ENCODE results near the gene ATAD3C.

ATAD3C gene

DNA sequence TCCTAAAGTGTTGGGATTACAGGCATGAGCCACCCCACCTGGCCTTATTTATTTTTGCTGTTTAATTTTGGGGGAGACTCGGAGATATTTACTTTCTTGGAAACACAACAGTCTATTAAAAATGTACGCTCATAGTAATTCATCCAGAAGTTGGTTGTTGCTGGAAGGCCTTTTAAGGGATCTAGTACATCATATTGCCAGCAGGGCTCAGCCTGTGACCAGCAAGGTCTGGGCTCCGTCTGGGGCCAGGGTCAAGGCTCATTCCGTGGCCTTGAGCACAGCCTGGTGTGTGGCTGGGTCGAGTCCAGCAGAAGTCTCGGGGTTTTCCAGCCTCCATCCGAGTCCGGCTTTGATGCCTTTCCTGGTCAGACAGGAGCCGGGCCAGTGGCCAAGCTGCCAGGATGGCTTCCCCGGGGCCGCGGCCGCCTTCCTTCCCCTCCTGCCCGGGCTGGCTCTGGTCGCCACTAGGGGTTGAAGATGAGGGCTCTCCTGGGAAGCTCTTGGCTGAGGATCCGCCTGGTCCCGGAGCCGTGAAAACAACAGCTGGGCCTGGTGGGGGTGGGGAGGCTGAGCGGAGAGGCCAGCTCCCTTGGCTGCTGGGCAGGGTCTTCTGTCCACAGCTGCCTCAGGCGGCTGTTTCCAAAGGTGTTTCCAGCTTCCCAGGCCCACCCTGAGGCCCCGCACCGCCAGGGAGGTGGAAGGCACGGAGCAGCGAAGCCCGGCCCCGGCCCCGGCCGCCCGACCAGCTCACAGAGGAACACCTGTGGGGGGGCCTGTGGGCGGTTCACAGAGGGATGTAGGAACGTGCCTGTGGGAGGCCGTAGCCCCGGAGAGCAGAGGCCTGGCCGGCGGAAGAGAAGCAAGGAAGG lies 19.1 kb upstream of the ATAD3C start:
- H3K27ac ChIP-seq: peak overlapping the region; percentile 50
- DNase-seq (ENCODE audit: low read depth, low spot score): no peak

DNA sequence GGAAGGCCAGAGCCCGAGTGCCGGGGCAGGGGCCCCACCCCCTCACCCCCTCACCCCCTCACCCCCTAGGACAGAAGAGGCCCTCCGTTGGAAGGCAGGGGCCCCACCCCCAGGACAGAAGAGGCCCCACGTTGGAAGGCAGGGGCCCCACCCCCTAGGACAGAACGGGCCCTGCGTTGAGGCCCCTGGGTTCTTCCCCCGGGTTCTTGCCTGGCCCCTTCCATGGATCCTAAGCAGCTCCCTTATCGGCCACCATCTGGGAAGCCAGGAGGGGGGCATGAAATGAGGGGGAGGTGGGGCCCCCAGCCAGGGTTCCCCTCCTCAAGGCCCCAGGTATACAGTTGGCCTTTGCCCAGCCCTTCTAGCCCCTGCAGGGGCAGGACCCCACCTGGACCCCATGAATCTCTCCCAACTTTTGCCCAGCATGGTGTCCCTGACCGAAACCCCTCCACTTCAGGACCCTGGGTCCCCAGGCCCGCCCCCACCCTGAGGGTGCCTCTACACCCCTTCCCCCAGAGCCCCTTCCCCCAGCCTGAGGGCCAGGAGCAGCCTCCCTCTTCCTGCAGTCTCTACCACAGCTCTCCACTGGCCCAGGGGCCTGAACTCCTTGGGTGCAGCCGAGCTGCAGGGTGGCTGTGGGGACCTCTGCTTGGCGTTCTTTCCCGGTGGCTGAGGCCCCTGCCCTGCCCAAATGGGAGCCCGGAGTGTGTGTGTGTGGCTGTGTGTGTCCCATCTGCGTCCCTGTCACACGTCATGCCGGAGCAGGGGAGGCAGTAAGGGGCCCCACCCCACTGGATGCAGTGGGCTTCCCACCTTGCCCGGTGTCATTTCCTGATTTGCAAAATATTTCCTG lies 18.3 kb upstream of the ATAD3C start:
- no peak for DNase-seq (ENCODE audit: low read depth, low spot score)
- peak overlapping the region; percentile 50 for H3K27ac ChIP-seq

DNA sequence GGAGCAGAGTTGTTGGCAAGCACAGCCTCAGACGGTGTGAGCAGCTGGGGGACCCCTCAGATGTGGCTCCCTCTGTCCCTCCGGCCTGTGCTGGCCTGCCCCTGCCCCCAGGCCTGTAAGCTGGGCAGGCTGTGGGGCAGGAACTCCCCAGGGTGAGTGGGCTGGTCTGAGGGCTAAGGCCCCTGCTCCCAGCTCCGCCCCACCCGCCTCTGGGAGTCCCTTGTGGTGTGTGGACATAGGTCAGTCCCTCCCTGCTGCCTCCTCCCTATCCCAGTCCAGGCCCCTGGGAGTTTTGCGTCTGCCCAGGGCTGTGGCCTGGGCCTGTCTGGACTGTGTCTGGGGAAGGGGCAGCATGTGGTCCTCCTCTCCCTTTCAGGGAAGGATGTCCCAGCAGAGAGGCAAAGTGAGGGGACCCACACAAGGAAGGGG lies 17.6 kb upstream of the ATAD3C start:
- DNase-seq (ENCODE audit: low read depth, low spot score): no peak
- peak overlapping the region; percentile 50 for H3K27ac ChIP-seq

DNA sequence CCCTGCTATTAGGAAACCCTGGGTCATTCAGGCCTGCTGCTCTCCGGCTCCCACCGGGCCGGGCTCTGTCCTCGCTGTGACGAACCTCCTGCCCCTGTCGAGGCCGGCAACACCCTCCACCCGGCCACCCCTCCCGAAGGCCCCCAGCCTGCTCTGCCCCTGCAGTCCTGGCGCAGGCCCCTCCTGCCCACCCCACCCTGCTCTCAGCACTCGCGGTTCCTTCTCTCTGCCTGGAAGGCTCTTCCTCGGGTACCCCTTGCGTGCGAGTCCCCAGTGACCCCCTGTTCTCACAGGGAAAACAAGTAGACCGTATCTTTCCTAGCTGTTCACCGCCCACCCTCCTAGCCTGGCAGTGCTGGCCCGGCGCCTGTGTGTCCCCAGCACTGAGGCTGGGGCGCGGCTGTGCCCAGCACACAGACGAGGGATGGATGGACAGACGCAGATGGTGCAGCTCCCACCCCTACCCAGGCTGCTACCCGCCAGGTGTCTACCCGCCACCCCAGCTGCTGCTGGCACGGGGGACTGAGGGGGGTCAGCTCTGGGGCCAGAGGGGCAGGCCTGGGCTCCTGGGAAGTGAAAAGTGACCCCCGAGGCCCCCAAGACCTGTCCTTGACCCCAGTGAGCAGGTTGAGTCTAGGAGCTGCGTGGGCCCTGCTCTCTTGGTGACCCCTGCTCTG lies 17.1 kb upstream of the ATAD3C start:
- peak overlapping the region; percentile 93 for H3K27ac ChIP-seq
- no peak for DNase-seq (ENCODE audit: low read depth, low spot score)

DNA sequence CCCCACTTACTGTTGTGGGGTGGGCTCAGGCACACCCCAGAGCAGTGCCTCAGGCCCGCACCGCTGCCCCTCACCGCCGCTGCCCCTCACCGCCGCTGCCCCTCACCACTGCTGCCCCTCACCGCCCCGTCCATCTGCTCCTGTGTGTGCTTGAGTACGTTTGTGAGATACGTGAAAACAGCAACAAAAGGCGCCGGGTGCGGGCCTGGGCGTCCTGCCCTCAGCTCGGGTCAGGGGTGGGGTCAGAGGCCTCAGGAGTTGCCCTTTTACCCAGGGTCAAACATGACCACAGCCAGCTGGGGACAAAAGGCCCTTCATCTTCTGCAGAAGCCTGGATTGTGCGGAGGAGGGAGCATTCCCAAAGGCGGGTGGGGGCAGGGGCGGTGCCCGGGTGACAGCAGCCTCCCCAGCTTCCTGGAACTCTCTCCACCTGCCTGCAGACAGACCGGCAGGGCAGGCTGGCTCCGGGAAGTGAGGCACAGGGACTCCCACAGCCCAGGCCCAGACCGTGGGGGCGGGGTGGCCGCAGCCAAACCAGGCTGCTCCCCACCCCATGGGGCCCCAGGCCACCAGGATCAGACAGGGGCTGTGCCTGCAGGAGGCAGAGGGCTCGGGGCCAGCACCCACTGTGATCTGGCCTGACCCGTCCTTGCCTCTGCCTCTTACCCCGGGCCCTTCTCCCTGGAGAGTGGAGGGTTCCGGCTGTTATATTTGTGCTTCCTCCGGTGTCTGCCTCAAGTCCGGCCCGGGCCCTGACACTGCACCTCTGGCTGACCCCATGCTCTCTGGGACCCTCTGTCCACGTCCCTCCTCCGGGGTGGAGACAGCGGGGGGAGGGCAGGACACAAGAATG lies 16.3 kb upstream of the ATAD3C start:
- H3K27ac ChIP-seq: peak overlapping the region; percentile 93
- no peak for DNase-seq (ENCODE audit: low read depth, low spot score)

DNA sequence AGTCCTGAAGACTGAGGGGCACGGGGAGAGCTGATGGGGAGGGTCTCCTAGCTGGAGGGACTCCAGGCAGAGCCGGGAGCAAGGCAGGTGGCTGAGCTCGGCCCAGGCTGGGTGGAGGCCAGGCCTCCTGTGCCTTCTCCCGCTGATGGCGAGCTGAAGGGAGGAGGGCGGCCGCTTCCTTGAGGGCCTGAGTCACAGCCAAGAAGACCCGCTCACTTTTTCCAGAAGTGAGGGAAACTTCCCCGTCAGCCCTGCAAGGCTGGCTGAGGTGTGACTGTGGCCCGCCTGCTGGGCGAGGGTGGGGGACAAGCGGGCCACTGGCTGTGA lies 15.7 kb upstream of the ATAD3C start:
- DNase-seq (ENCODE audit: low read depth, low spot score): no peak
- H3K27ac ChIP-seq: peak overlapping the region; percentile 93

DNA sequence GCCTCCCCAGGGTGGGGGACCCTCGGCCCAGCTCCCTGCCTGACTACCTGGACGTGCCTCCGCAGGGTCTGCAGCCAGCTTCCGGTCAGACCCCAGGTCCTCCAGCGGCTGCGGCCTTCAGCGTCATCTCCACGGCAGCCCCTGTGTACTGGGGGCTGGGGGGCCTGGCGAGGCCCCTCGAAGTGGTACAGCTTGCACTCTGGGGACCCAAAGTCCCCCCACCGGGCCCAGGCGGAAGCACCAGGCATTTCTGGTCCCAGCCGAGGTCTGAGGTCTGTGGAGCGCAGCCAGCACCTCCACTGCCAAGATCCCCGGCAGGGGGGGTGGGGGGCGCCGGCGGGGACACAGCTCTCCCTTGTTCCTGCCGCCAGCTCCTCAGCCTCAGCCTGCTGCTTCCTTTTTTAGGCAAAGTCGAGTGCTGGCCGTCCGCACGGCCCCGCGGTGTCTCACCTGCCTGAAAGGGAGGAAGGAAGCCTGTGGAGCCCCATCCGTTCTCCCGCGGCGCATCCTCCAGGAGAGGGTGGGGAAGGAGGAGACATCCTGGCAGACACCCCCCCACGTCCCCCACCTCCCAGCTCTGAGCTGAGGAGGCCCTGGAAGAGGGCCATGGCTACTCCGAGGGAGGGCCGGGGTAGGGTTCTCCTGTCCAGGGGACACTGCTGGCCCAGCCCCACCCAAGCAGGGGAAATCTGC lies 15.2 kb upstream of the ATAD3C start:
- no peak for DNase-seq (ENCODE audit: low read depth, low spot score)

DNA sequence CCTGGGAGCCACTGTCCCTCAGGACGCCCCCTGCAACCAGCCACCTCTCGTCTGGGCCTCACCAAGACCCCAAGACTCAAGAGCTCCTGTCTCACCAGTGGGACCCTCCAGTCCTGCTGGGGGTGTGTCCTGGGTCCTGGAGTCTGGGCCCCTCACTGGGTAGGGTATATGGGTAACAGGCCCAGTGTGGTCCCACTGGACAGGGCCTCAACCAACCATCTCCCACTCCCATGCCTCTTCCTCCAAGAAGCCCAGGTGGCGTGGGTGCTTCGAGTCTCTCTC lies 14.7 kb upstream of the ATAD3C start:
- DNase-seq (ENCODE audit: low read depth, low spot score): no peak
- H3K27ac ChIP-seq: peak overlapping the region; percentile 93

More for the DNA sequence above, 15.2 kb upstream of the ATAD3C start:
- H3K27ac ChIP-seq: peak overlapping the region; percentile 93

DNA sequence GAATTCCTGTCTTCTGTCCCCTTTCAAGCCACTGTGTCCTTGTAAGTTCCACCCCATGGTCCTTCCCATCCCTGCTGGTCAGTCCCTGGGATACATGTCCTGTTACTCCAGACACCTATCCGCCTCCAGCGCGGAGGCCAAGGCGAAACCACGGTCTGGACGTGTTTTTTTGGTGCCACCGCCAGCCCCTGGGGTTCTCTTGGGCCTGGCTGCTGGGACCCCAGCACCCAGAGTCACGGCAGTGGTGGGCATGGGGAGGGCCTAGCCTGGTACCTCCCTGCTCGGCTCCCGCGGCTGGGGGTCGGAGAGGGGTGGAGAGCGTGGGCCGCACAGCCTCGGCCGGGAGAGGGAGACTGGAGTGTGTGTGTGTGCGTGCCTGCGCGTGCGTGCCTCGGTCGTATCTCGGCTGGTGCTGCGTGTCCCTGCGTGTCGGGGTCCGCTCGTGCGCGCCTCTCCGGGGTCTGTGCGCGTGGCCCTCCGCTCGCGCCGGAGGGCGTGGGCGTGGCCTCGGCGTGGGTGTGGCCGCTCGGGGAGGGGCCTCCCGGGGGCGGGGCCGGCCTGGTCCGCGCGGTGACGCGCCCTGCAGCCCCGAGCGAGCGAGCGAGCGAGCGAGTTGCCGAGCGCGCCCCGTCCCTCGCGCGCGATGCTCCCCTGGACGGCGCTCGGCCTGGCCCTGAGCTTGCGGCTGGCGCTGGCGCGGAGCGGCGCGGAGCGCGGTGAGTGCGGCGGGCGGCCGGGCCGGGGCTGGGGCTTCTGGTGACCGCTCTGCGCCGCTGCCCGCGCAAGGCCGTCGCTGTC lies 14.2 kb upstream of the ATAD3C start, which contains the start of gene VWA1:
VWA1 (plus strand) TSS at position 585 of the 798 bp plus-strand sequence; CDS start at position 644, 59 bp downstream.
- H3K27ac ChIP-seq: peak within 1 kb of the TSS; percentile 93
- no peak for DNase-seq (ENCODE audit: low read depth, low spot score)

DNA sequence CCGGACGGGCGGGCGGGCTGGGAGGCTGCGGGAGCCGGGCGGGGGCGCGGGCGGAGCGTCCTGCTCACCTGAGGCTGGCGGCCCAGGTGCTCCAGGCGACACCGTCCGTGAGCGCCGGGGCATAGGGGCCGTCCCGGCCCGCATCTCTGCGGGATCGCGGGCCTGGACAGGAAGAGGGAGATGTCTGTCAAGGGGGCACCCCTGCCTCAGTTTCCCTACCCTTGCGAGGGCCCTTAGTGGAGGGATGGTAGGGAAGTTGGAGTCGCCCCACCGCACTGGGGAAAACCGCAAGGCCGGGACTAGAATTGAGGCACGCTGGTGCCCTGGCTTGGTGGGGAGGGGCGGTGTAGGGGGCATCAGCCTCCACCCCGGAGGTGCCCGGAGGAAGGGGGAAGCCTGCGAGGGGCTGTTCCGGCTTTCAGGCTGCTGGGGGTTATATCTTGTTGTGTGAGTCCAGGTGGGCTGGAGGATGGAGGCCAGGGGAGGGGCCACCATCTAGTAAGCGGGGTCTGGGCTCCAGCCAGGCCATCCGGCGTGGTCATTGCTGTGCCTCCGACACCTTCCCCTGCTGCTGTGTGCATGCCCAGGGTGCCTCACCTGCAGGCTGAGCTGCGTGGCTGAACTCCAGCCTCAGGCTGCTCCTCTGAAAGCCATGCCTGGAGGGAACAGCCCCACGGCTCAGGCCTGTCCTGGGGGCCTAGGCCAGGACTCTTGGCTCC lies 13.4 kb upstream of the ATAD3C start:
- no peak overlapping the region for H3K27ac ChIP-seq
- DNase-seq (ENCODE audit: low read depth, low spot score): no peak

DNA sequence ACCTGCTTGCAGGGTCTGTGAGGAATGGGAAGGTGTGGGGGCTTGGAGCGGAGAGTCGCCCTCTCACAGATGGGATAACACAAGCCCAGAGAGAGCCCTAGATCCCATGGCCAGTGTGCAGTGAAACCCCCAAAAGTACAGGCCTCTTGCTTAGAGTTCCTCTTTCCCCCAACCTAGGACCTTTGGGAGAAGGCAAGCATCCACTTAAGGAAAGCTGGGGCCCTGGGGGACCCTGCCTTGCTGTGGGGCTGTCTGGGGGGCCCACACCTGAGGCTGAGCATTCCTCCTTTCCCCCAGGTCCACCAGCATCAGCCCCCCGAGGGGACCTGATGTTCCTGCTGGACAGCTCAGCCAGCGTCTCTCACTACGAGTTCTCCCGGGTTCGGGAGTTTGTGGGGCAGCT lies 12.9 kb upstream of the ATAD3C start:
- no peak overlapping the region for H3K27ac ChIP-seq
- no peak for DNase-seq (ENCODE audit: low read depth, low spot score)

DNA sequence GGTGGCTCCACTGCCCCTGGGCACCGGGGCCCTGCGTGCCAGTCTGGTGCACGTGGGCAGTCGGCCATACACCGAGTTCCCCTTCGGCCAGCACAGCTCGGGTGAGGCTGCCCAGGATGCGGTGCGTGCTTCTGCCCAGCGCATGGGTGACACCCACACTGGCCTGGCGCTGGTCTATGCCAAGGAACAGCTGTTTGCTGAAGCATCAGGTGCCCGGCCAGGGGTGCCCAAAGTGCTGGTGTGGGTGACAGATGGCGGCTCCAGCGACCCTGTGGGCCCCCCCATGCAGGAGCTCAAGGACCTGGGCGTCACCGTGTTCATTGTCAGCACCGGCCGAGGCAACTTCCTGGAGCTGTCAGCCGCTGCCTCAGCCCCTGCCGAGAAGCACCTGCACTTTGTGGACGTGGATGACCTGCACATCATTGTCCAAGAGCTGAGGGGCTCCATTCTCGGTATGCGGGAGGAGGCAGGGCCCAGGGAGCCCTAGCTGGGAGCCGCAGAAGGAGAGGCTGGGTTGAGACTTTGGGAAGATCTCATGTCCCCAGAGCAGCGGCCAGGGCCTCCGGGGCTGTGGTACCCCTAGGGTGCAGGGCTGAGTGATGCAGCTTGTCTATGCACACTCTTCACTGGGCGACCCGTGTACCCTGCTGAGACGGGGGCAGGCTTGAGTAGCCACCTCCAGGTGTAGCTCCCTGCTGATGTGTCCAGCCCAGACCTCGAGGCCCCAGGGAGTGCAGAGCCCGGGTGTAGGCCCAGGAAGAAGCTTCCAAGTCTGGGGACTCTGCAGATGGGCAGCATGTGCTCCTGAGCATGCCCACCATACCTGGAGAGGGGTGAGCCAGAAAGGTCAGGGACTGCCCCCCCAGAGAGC lies 12.2 kb upstream of the ATAD3C start:
- H3K27ac ChIP-seq: no peak overlapping the region
- no peak for DNase-seq (ENCODE audit: low read depth, low spot score)

DNA sequence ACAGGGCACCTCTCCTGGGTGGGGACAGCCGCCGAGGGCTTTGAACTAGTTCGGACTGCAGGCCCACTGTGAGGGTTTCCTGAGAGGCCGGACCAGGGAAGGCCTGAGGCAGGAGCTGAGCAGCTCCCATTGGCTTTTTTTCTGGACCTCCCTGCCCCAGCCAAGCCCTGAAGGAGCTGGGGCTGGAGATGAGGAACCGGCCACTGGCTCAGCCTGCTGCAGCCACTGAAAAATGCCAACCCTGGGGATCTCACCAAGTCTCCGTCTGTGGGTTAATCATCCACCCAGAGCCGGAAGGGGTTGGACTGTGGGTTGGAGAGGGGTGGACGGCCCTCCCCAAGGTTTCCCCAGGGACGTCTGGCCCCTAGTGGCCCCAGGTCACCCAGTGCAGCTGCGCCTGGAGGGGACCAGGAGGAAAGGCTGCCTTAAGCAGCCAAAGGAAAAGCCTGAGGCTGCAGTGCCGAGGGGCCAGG lies 11.5 kb upstream of the ATAD3C start:
- H3K27ac ChIP-seq: no peak overlapping the region
- DNase-seq (ENCODE audit: low read depth, low spot score): no peak

DNA sequence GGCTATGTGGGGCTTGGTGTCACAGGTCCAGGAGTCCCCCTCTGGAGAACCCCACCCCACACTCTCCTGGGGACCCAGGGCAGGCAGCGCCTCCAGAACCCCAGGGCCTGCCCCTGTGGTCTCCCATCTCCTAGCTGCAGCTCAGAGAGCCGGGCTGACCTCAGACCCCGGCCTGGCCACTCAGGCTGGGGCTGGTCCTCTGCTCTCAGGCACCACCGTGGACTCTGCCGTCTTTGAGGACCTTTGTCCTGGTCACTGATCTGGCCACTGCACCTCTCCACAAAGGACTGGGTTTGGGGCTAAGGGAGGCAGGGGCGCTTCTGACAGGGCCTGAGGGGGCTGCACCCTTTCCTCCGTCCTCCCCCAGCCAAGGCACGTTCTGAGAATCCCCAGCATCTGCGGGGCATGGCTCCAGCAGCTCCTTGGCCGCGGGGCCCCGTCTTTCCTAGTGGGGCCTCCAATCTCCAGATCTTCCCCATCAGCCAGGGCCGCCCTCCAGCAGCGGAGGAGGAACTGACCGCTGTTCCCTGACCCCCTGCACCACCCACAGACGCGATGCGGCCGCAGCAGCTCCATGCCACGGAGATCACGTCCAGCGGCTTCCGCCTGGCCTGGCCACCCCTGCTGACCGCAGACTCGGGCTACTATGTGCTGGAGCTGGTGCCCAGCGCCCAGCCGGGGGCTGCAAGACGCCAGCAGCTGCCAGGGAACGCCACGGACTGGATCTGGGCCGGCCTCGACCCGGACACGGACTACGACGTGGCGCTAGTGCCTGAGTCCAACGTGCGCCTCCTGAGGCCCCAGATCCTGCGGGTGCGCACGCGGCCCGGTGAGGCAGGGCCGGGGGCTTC lies 10.7 kb upstream of the ATAD3C start:
- H3K27ac ChIP-seq: no peak overlapping the region
- no peak for DNase-seq (ENCODE audit: low read depth, low spot score)

DNA sequence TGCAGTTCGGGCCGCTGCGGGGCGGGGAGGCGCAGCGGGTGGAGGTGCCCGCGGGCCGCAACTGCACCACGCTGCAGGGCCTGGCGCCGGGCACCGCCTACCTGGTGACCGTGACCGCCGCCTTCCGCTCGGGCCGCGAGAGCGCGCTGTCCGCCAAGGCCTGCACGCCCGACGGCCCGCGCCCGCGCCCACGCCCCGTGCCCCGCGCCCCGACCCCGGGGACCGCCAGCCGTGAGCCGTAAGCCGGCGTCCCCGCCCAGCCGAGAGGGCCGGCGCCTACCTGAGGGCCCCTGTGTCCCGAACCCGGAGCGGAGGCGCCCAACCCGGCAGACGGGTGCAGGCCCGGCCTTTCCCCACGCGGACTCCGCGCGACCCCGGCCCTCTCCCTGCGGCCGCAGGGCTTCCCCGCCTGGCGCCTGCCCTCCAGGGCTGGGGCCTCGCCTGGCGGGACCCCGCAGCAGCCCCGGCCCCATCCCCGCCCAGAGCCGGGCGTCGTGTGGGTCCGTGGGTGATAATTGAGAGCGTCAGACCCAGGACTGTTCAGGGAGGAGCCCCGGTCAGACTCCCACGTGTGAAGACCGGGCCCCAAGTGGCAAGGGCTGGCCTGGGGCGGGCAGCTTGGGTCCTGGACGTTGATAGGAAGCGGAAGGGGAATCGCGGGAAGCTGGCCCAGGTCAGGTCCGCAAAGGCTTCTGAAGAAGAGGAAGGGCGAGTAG lies 9.8 kb upstream of the ATAD3C start:
- no peak overlapping the region for H3K27ac ChIP-seq
- no peak for DNase-seq (ENCODE audit: low read depth, low spot score)
